Mucosa of descending colon (tissue), 3 donors: ENCODE results near the gene IZUMO4. TPM values are rescaled to one million over a fixed set of nuclear protein-coding genes. Genes with fewer than 3 reads are reported as not detected.

Source experiments
- ATAC-seq: fragments of 200-7000 bp; cut with Tn5 transposase; one replicate; pipeline ENCODE4 v1.9.1; 2020; ENCODE audit warnings: mild to moderate bottlenecking, moderate library complexity
- DNase-seq, 3 donors: peaks; one replicate each; pipeline ENCODE4 v3.0.0-alpha.2; 2020
- H3K36me3 ChIP-seq: fragments of 200-600 bp; one replicate; pipeline ENCODE4 v1.8.0; 2021; ENCODE audit warnings: low read depth, mild to moderate bottlenecking
- H3K4me1 ChIP-seq: fragments of 200-600 bp; one replicate; pipeline ENCODE4 v1.8.0; 2021; ENCODE audit warnings: low read depth, mild to moderate bottlenecking
- H3K4me3 ChIP-seq: fragments of 200-600 bp; one replicate; pipeline ENCODE4 v1.8.0; 2021; ENCODE audit warnings: mild to moderate bottlenecking
- H3K9me3 ChIP-seq: fragments of 200-600 bp; one replicate; pipeline ENCODE4 v1.8.0; 2021; ENCODE audit warnings: mild to moderate bottlenecking
- intact Hi-C, 2 donors: fragments of 100-400 bp; cut with DNase I in 1 of 2; cut with micrococcal nuclease in 1 of 2; formaldehyde crosslinking; loops; one replicate each; pipeline versions ENCODE4 v1.11.0 to v1.11.1; 2022; cut with DNase I, micrococcal nuclease
- total RNA-seq, 3 donors: library from RNA; stranded (reverse); fragmentation: NEBNext Ultra II Directional in 2 of 3; extraction: Animal tissue kit (Norgen Biotek cat#: 25700) in 2 of 3; gene quantifications; one replicate each; pipeline versions ENCODE4 v1.2.1 to v1.2.4, GENCODE V29; 2021 to 2023
- TF ChIP-seq, protein P1 (sequence below): fragments of 200-600 bp; IDR thresholded peaks from one replicate; pipeline ENCODE4 v1.8.0; 2022; ENCODE audit warnings: antibody characterized with exemption, mild to moderate bottlenecking
- donor health status: DM: no; HTN: no; CAD: no; lungs with moderate emphysema.
- donor health status: DM: no; HTN: no; CAD: no.
- donor health status: DM: no; HTN: yes; CAD: no.

Gene IZUMO4
- total RNA-seq, 3 donors from 2014 or later = 2.2 to 5.3 (median 3.4) TPM

DNA sequence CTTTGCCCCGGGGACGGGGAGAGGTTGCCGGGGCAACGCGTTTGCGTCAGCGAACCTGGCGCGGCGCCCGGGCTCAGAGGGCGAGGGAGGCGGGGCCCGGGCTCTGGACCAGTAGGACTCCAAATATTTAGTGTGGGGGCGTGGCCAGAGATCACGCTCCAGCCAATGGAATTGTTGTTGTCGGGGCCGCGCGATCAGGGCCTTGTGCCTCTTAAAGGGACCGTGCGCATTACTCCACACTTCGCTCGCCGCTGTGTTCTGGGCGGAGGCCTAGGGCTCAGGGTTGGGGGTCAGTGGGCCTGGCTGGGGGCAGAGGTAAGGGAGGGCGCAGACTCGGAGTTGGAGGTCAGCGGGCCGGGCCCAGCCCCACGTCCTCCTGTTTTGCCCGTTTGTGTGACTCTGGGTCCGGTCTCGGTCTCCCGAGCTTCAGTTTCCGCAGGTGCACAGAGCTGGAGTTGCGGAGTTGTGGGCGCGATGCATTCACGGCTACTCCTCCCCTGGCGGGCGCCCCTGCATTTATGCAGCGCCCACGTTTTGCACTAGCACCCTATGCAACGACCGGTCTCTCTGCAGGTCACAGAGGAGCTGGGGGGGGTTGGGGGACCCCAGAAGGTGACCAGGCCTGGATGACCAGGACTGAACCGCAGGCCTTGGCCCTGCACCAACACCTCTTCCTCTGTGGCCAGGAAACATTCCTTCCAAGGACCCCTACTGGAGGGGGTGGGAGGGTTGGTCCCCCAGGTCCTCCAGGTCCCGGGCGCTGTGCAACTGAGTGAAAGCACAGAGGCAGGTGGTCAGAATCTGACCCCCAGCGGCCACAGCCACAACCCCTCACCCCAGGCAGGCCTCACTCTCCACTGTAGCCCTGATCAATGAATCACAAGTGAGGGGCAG is 35.0 kb upstream of the IZUMO4 start:
- Histone ChIP-seq H3K36me3 (no peaks in the 10 kb centered on the region), H3K4me1 (peaks cover 46% of the 10 kb centered on the region), H3K9me3 (no peaks in the 10 kb centered on the region), H3K4me3 (peak overlapping the region; percentile 54)
- TF ChIP-seq, protein P1, sequence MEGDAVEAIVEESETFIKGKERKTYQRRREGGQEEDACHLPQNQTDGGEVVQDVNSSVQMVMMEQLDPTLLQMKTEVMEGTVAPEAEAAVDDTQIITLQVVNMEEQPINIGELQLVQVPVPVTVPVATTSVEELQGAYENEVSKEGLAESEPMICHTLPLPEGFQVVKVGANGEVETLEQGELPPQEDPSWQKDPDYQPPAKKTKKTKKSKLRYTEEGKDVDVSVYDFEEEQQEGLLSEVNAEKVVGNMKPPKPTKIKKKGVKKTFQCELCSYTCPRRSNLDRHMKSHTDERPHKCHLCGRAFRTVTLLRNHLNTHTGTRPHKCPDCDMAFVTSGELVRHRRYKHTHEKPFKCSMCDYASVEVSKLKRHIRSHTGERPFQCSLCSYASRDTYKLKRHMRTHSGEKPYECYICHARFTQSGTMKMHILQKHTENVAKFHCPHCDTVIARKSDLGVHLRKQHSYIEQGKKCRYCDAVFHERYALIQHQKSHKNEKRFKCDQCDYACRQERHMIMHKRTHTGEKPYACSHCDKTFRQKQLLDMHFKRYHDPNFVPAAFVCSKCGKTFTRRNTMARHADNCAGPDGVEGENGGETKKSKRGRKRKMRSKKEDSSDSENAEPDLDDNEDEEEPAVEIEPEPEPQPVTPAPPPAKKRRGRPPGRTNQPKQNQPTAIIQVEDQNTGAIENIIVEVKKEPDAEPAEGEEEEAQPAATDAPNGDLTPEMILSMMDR = no peak
- intact Hi-C loops = no loop called here
- ATAC-seq (peak; percentile 81), DNase-seq (peak; percentile 99 to 100 (median 100))

DNA sequence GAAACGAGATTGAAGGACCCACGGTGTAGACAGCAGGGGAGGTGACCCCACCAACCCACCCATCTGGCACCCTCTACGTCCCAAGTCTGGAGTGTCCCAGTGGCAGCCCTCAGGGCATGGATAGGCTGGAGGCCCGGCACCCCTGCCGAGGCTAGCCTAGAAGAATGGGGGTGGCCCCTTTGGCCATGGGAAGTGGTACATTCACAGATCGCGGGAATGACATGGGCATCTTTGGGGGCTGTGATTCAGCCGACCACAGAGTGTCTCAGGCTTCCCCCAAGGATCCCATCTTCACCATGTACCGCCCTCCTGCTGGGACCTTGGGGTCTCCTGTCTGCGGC is 34.4 kb upstream of the IZUMO4 start:
- Histone ChIP-seq H3K4me3 (no peak overlapping the region), H3K9me3 (no peaks in the 10 kb centered on the region), H3K4me1 (peaks cover 43% of the 10 kb centered on the region), H3K36me3 (no peaks in the 10 kb centered on the region)
- ATAC-seq (no peak), DNase-seq (peak in 1 of 3 donors; percentile 60)
- TF ChIP-seq, protein P1 = no peak
- intact Hi-C loops = no loop called here

DNA sequence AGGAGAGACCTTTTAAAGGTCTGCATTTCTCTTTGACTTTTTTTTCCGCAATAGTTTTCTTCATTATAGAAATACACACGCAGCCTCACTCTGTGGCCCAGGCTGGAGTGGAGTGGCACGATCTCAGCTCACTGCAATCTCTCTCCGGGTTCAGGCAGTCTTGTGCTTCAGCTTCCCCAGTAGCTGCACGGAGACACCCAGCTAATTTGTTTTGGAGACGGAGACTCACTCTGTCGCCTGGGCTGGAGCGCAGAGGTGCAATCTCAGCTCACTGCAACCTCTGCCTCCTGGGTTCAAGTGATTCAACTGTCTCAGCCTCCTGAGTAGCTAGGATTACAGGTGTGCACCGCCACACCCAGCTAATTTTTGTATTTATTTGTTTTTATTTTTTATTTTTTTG is 33.9 kb upstream of the IZUMO4 start:
- intact Hi-C loops = no loop called here
- TF ChIP-seq, protein P1 = no peak
- ATAC-seq (no peak), DNase-seq (peak in 1 of 3 donors; percentile 9)
- H3K36me3 ChIP-seq = no peaks in the 10 kb centered on the region
- H3K4me3 ChIP-seq = no peak overlapping the region
- H3K4me1 ChIP-seq = peaks cover 45% of the 10 kb centered on the region
- no peaks in the 10 kb centered on the region for H3K9me3 ChIP-seq

DNA sequence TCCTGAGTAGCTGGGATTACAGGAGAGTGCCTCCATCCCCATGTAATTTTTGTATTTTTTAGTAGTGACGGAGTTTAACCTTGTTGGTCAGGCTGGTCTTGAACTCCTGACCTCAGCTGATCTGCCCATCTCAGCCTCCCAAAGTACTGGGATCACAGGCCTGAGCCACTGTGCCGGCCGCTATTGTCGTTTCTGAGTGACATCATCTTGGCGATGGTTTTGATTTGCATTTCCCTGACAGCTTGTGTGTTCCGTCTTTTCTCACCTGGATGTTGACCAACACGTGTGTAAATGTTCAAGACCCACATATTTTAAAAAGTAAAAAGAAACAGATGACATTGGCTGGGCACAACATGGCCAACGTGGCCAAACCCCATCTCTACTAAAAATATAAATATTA is 32.9 kb upstream of the IZUMO4 start:
- intact Hi-C loops = no loop called here
- DNase-seq = peak in 1 of 3 donors; percentile 21
- peaks cover 44% of the 10 kb centered on the region for H3K4me1 ChIP-seq
- ATAC-seq = no peak
- no peak overlapping the region for H3K4me3 ChIP-seq
- no peaks in the 10 kb centered on the region for H3K9me3 ChIP-seq
- H3K36me3 ChIP-seq = no peaks in the 10 kb centered on the region
- TF ChIP-seq, protein P1 = no peak

DNA sequence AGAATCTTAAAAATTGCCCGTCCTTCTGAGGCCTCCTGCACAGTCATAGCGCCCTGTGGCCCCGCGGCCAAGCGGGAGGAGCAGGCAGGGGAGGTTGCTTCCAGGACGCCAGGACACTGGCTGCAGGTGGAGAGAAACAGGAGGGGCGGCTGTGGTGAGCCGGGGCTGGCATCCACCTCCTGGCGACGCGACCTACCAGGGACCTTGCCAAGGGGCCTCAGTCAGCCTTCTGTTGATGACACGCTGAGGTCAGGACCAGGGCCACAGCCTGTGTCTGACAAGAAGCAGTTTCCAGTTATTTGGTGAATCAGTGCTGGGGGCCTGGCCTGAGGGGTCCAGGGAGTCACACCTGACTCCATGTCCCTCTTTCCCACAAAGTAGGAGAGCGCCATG is 32.3 kb upstream of the IZUMO4 start:
- Histone ChIP-seq H3K9me3 (no peaks in the 10 kb centered on the region), H3K36me3 (no peaks in the 10 kb centered on the region), H3K4me3 (no peak overlapping the region), H3K4me1 (peaks cover 43% of the 10 kb centered on the region)
- peak in 2 of 3 donors; percentile 16 to 59 for DNase-seq
- intact Hi-C loops = no loop called here
- ATAC-seq = no peak
- TF ChIP-seq, protein P1 = no peak
